Esophagus squamous epithelium (tissue), 4 donors: ENCODE results near the gene RAMP3.

Experiments used
- POLR2A ChIP-seq, 4 donors: fragments of 450-650 bp; IDR thresholded peaks; one replicate each; pipeline ENCODE4 v1.6.1; 2017; ENCODE audit warnings: antibody characterized with exemption in 4 of 4, mild to moderate bottlenecking in 4 of 4, moderate library complexity in 3 of 4
- TF ChIP-seq, protein P1 (sequence below), 6 experiments: fragments of 450-650 bp in 4 of 6; fragments of 200-600 bp in 2 of 6; sonication (generic) in 2 of 6; IDR thresholded peaks; one replicate each; pipeline ENCODE4 v1.5.1; 2016 to 2019; ENCODE audit warnings: antibody characterized with exemption in 6 of 6, mild to moderate bottlenecking in 4 of 6, moderate library complexity in 4 of 6

GRCh38 chr7:45225948-45226335 is 68.4 kb downstream of the RAMP3 start:
- TF ChIP-seq, protein P1, sequence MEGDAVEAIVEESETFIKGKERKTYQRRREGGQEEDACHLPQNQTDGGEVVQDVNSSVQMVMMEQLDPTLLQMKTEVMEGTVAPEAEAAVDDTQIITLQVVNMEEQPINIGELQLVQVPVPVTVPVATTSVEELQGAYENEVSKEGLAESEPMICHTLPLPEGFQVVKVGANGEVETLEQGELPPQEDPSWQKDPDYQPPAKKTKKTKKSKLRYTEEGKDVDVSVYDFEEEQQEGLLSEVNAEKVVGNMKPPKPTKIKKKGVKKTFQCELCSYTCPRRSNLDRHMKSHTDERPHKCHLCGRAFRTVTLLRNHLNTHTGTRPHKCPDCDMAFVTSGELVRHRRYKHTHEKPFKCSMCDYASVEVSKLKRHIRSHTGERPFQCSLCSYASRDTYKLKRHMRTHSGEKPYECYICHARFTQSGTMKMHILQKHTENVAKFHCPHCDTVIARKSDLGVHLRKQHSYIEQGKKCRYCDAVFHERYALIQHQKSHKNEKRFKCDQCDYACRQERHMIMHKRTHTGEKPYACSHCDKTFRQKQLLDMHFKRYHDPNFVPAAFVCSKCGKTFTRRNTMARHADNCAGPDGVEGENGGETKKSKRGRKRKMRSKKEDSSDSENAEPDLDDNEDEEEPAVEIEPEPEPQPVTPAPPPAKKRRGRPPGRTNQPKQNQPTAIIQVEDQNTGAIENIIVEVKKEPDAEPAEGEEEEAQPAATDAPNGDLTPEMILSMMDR (IDR thresholded peaks at IDR 0.05) = no peak
- no peak for TF ChIP-seq POLR2A (IDR thresholded peaks at IDR 0.05)
